Heart right ventricle (tissue), 16 donors: Measurements from ENCODE around the gene MAOB. TPM values are rescaled to one million over a fixed set of nuclear protein-coding genes. Genes with fewer than 3 reads are reported as not detected.

ENCODE experiments used
- ATAC-seq, 8 donors: fragments of 200-7000 bp; cut with Tn5 transposase; one replicate each; pipeline ENCODE4 v1.9.1; 2020; ENCODE audit warnings: mild to moderate bottlenecking in 8 of 8, moderate library complexity in 8 of 8, moderate number of reproducible peaks in 1 of 8
- DNase-seq, 2 donors: peaks; one replicate each; pipeline ENCODE4 v3.0.0-alpha.2; 2020
- H3K27ac ChIP-seq, 10 donors: fragments of 200-600 bp; sonication (generic) in 2 of 10; one replicate each; pipeline versions ENCODE4 v1.5.0 to v1.8.0; 2020 to 2022; ENCODE audit warnings: mild to moderate bottlenecking in 3 of 10
- H3K27me3 ChIP-seq, 7 donors: fragments of 200-600 bp; one replicate each; pipeline ENCODE4 v1.8.0; 2021 to 2022; ENCODE audit warnings: mild to moderate bottlenecking in 2 of 7
- H3K36me3 ChIP-seq, 9 donors: fragments of 200-600 bp; sonication (generic) in 1 of 9; one replicate each; pipeline versions ENCODE4 v1.5.0 to v1.8.0; 2020 to 2022; ENCODE audit warnings: mild to moderate bottlenecking in 2 of 9
- H3K4me1 ChIP-seq, 9 donors: fragments of 200-600 bp; sonication (generic) in 1 of 9; one replicate each; pipeline versions ENCODE4 v1.5.0 to v1.8.0; 2020 to 2022; ENCODE audit warnings: mild to moderate bottlenecking in 4 of 9
- H3K4me3 ChIP-seq, 10 donors: fragments of 200-600 bp; sonication (generic) in 2 of 10; one replicate each; pipeline versions ENCODE4 v1.5.0 to v1.8.0; 2020 to 2022; ENCODE audit warnings: mild to moderate bottlenecking in 7 of 10, moderate library complexity in 2 of 10
- H3K9me3 ChIP-seq, 11 donors: fragments of 200-600 bp in 10 of 11; sonication (generic) in 2 of 11; one replicate each; pipeline versions ENCODE4 v1.5.0 to v1.8.0; 2013 to 2022; ENCODE audit warnings: mild to moderate bottlenecking in 2 of 11, control low read depth in 1 of 11, moderate library complexity in 1 of 11
- WGBS, 2 donors: extraction: QIAGEN DNeasy Blood & Tissue Kit; methylation state at CpG; one replicate each; pipeline ENCODE4 v1.1.7; 2013; ENCODE audit warnings: inconsistent platforms in 1 of 2; 5-methylcytosine and 5-hydroxymethylcytosine counted together
- intact Hi-C, 10 donors: fragments of 100-400 bp; cut with DNase I; formaldehyde crosslinking; loops; one replicate each; pipeline versions ENCODE4 v1.11.1 to v1.14.2; 2022
- polyA plus RNA-seq, 2 donors: library from polyadenylated mRNA; stranded (reverse); fragments of 200-250 nt; gene quantifications; one replicate each; pipeline ENCODE4 v1.2.3, GENCODE V29; 2013
- total RNA-seq, 10 donors: library from RNA; stranded (reverse); fragmentation: NEBNext Ultra II Directional in 3 of 10; extraction: Animal tissue kit (Norgen Biotek cat#: 25700) in 3 of 10; gene quantifications; one replicate each; pipeline versions ENCODE4 v1.2.1 to v1.2.4, GENCODE V29; 2021 to 2023
- TF ChIP-seq, protein P1 (sequence below), 9 donors: fragments of 200-600 bp; sonication (generic) in 2 of 9; IDR thresholded peaks; one replicate each; pipeline versions ENCODE4 v1.5.0 to v1.8.0; 2021 to 2022; ENCODE audit warnings: antibody characterized with exemption in 9 of 9, mild to moderate bottlenecking in 5 of 9, moderate library complexity in 1 of 9
- donor health status: Arrhythmogenic right ventricular cardiomyopathy.
- donor health status: ischemic (EF 13 %, LVEDD 7.1; RV severe dilation, severe dysfunction).
- donor health status: healthy with polysubstance abuse.
- donor health status: DM: no; HTN: yes; CAD: no.
- donor health status: DM: no; HTN: no; CAD: no.
- donor health status: ischemic (EF 25% LVEDD 6.9; RV normal size, moderate dysfunction).
- donor health status: ischemic (EF 25% LVEDD 5.7; RV mildly dilated, moderate dysfunction).
- donor health status: healthy.
- donor health status: DM: yes; HTN: yes; CAD: no.
- donor health status: Ischemic cardiomyopathy.
- donor health status: ischemic (EF 35%, LVEDD 5.7; RV mildly dilated, moderate dysfunction).
- donor health status: nonischemic (EF 11% LVEDD 7.7; RV severe dilation, severe dysfunction).
- donor health status: DM: yes; HTN: yes; CAD: no.
- donor health status: PGD.
- donor health status: ischemic (EF 29% LVEDD 5.4; RV normal size, mild dysfunction).
- donor health status: nonischemic (EF 23%, LVEDD 6.1; RV moderate dilation, normal function).

The MAOB gene
- total and polyA plus RNA-seq, 12 donors: 24.7 to 173 (median 139) TPM

DNA sequence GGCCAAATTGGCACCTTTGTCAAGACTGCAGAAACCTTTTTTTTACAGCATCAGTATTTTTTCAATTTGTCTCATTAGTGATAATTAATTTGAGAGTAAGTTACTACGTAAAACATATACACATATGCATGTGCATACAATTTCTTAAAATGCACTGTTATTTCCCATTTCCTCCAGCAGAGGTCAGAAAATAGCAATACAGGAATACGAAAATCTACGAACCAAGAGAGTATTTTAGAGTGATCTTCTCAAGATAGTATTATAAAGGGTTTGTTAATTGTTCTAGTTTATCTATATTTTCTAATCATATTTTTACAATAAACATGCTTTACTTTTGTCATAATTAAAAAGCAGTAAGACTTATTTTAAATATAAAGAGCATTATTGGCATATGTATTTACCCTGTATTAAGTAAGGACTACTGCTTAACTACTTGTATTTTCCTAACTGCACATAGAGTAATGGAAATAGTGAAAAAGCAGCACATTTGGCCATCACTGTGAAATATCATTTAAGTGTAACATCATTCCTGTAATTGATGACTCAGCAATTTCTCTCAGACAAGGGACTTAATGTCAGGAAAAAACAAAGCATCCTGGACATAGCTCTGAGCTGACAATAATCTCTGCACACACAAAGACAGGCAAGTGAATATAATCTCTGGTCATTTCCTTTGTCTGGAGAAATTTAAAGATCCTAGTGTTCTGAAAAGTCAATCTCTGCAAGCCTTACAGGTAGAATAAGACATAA lies 45.6 kb downstream of the MAOB start:
- WGBS, 2 donors: 18 to 35% methylated on average over 3 of the region's 3 CpGs
- Histone ChIP-seq H3K27ac (no peak overlapping the region), H3K4me1 (peaks cover 0 to 10% (median 0%) of the 10 kb centered on the region in 9 donors), H3K36me3 (peaks cover 0 to 4% (median 0%) of the 10 kb centered on the region in 9 donors), H3K9me3 (no peaks in the 10 kb centered on the region), H3K4me3 (no peak overlapping the region), H3K27me3 (peaks cover 0 to 58% (median 0%) of the 10 kb centered on the region in 7 donors)
- intact Hi-C loops: loop anchor here in 6 of 10 donors (1.0 to 10.0 kb wide), 5 partner anchors 58 to 103 kb away; no protein-coding TSS in a partner anchor
- DNase-seq: no peak
- TF ChIP-seq, protein P1, sequence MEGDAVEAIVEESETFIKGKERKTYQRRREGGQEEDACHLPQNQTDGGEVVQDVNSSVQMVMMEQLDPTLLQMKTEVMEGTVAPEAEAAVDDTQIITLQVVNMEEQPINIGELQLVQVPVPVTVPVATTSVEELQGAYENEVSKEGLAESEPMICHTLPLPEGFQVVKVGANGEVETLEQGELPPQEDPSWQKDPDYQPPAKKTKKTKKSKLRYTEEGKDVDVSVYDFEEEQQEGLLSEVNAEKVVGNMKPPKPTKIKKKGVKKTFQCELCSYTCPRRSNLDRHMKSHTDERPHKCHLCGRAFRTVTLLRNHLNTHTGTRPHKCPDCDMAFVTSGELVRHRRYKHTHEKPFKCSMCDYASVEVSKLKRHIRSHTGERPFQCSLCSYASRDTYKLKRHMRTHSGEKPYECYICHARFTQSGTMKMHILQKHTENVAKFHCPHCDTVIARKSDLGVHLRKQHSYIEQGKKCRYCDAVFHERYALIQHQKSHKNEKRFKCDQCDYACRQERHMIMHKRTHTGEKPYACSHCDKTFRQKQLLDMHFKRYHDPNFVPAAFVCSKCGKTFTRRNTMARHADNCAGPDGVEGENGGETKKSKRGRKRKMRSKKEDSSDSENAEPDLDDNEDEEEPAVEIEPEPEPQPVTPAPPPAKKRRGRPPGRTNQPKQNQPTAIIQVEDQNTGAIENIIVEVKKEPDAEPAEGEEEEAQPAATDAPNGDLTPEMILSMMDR (IDR thresholded peaks at IDR 0.05): peak; percentile 19 to 71 (median 65)
- no peak for ATAC-seq

DNA sequence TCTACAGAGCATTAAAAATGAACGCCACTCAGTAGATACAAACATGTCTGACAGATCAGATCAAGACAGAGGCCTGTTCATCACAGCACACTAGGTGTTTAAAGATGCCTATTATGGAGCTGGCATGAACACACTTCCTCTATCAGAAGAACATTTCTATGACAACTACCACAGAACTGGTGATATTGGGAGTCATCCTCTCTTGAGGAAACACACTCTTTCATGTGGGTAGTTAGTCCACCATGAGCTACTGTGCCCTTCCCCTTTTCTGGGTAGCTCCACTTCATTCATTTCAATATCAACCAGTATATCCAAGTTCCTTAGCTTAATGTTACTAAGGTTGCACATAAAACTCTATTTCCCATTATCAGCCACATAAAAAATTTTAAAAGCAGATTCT lies 46.7 kb downstream of the MAOB start:
- Histone ChIP-seq H3K27ac (no peak overlapping the region), H3K27me3 (peaks cover 0 to 58% (median 0%) of the 10 kb centered on the region in 7 donors), H3K36me3 (peaks cover 0 to 4% (median 0%) of the 10 kb centered on the region in 9 donors), H3K4me1 (peaks cover 0 to 10% (median 0%) of the 10 kb centered on the region in 9 donors), H3K9me3 (no peaks in the 10 kb centered on the region), H3K4me3 (no peak overlapping the region)
- WGBS, 2 donors: 85 to 96% methylated on average over 1 of the region's 1 CpG
- intact Hi-C loops: loop anchor here in 3 of 10 donors (5.0 to 10.0 kb wide), 3 partner anchors 59 to 102 kb away; no protein-coding TSS in a partner anchor
- no peak for DNase-seq
- ATAC-seq: no peak
- TF ChIP-seq, protein P1 (IDR thresholded peaks at IDR 0.05): no peak

DNA sequence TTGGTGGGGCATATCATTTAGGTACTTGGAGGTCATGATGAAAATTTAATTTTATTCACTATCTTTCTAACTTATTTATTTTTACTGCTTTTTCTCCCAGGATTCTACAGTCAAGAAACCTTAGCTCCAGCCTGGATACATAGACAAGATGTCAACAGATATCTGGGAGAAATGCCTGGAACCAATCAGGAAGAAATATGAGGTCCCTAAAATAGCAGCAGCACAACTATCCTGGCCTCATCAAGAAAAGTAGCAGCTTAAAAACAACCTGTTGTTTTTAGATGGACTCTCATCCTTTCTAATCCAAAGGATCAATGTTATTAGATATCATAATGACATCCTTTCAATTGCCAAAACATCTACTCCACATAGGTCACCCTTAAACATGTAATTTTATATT lies 54.5 kb downstream of the MAOB start:
- TF ChIP-seq, protein P1 (IDR thresholded peaks at IDR 0.05): no peak
- ATAC-seq: no peak
- no peak overlapping the region for H3K27ac ChIP-seq

DNA sequence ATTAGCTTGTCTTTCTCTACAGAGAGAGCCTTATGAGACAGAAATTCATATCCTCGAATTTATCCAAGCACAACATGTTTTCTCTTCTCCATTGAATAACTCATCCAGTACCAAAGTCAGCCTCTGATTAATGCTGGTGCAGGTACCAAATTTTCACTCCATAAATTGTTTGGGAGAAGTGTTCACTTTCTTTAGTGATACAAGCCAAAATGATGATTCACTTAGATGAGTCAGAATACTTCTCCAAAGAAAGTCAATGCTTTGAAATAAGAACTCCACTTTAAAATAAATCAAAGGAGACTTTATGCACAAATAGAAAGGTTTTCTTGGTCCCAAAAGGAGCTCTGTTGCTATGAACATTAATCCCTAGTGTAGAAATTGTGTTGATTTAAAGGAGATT lies 60.2 kb downstream of the MAOB start:
- H3K27me3 ChIP-seq: peaks cover 0 to 59% (median 0%) of the 10 kb centered on the region in 7 donors
- no peaks in the 10 kb centered on the region for H3K9me3 ChIP-seq
- no peak for ATAC-seq
- H3K27ac ChIP-seq: no peak overlapping the region
- H3K4me3 ChIP-seq: no peak overlapping the region
- no peak for DNase-seq
- TF ChIP-seq, protein P1 (IDR thresholded peaks at IDR 0.05): no peak
- no peaks in the 10 kb centered on the region for H3K36me3 ChIP-seq
- WGBS, 2 donors: 59 to 80% methylated on average over 1 of the region's 1 CpG
- intact Hi-C loops: no loop called here
- H3K4me1 ChIP-seq: no peaks in the 10 kb centered on the region

More for the DNA sequence above, 54.5 kb downstream of the MAOB start:
- peaks cover 0 to 63% (median 0%) of the 10 kb centered on the region in 7 donors for H3K27me3 ChIP-seq
- H3K4me1 ChIP-seq: no peaks in the 10 kb centered on the region
- no peaks in the 10 kb centered on the region for H3K9me3 ChIP-seq
- no peaks in the 10 kb centered on the region for H3K36me3 ChIP-seq
- DNase-seq: no peak
- no peak overlapping the region for H3K4me3 ChIP-seq
- intact Hi-C loops: no loop called here
